GM19468 (cell line): ENCODE measurements around the gene HDAC1.
A peak's percentile ranks its signal among the peaks of the same experiment; 100 is the strongest.
"Not testable (repeated sequence)": the region's sequence is repeated elsewhere in the genome, so short reads cannot be mapped to it uniquely, and the experiment has no call there.

ENCODE experiments used
- ATAC-seq: cut with Tn5 transposase; IDR thresholded peaks from one replicate; pipeline ENCODE4 v1.9.1; 2021; ENCODE audit warnings: mild to moderate bottlenecking, moderate library complexity, moderate number of reproducible peaks; ENCODE audit not compliant: unreplicated experiment; ENCODE audit errors: extremely low read depth

Gene HDAC1

DNA sequence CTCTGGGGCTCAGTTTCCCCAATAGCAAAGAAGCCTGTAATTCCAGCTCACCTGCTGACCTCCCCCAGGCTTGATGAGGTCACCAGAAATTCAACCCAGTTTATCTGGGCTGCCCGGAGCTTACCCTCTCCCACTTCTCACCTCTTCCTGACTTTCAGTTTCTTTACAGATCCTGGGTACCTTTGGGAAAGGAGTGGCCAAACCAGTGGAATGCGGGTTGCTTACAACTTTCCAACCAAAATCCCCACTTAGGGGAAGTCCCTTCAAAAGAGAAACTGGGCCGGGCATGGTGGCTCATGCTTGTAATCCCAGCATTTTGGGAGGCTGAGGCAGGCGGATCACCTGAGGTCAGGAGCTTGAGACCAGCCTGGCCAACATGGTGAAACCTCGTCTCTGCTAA, 50.1 kb downstream of the HDAC1 start:
- ATAC-seq: no peak

DNA sequence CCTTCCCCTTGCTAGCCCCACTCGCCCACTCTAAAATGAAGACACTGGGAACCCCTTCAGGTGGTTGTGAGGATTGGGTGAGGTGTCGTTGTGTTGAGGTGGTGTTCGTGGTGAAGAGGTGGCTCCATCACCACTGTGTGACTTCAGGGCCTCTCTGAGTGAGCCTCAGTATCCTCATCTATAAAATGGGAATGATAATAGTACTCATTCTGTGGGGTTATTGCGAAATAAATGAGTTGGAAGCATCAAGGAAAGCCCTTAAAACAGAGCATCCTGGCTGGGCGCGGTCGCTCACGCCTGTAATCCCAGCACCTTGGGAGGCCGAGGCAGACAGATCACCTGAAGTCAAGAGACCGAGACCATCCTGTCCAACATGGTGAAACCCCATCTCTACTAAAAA, 50.8 kb downstream of the HDAC1 start:
- no peak for ATAC-seq

DNA sequence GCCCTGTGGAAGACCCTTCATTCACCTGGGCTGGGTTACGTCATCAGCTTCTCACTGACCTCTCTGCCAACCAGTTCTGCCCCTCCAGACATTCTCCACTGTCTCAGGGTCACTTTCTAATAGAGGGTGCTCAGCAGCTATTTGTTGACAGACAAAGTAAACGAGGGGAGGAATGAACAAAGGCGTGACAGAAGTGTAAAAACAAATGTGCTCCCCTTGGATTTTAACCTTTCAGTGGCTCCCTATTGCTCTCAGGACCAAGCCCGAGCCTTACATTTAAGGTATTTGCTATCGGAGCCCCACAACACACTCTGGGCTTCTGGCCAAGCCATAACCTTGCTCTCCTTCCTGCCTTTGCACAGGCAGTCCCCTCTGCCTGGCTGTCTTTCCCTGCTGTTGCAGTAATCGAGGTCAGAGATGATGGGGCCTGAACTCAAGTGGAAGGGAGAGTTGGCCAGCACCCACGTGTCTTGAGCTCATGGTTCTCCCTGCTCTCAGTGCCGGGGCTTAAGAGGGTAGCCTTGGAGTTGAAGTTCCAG, 53.5 kb downstream of the HDAC1 start:
- ATAC-seq: no peak

DNA sequence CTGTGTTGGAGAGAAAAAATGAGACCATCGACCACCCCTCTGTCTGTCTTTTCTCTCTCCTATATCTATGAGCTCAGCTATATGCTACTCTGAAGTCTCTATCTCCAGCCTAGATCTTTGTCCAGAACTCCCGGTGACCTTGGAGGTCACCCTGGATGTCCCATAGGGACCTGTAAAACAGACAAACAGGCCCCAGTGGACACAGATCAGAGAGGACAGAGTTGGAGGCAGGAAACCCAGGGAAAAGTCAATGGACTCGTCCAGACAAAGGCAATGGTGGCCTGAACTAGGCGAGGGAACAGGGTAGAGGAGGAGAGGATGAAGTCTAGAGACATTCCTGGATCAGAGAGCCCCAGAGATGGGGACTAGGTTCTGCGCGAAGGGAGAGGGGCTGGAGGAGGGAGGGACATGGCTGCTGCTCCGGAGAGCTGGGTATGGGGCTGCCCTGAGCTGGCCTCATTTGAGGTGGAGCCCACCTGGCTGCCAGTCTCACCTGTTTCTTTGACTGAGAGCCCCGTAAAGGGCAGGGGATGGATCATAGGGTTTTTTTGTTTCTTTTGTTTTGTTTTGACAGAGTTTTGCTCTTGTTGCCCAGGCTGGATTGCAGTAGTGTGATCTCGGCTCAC, 54.8 kb downstream of the HDAC1 start:
- ATAC-seq: no peak

DNA sequence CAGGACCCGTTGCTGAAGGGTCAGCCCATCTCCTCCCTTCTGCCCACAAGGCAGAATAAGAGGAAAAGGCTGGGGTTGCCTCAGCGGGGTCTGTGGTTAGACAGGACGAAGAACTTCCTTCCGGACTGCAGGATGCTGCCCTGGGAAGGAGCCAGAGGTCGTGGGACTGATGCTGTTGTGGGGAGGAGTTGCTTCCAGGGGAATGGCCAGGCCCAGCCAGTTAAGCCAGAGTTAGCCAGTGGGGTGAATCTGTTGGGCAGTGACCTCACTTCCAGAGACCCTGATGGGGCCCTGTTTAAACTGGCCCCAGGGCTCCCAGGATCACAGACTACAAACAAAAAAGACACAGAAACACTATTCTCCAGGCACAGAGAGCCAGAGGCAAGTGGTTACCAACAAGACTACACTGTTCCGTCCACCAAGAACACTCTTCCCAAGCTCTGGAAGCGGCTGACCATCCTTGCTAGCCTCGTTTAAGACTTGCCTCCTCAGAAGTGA, 57.4 kb downstream of the HDAC1 start:
- no peak for ATAC-seq

DNA sequence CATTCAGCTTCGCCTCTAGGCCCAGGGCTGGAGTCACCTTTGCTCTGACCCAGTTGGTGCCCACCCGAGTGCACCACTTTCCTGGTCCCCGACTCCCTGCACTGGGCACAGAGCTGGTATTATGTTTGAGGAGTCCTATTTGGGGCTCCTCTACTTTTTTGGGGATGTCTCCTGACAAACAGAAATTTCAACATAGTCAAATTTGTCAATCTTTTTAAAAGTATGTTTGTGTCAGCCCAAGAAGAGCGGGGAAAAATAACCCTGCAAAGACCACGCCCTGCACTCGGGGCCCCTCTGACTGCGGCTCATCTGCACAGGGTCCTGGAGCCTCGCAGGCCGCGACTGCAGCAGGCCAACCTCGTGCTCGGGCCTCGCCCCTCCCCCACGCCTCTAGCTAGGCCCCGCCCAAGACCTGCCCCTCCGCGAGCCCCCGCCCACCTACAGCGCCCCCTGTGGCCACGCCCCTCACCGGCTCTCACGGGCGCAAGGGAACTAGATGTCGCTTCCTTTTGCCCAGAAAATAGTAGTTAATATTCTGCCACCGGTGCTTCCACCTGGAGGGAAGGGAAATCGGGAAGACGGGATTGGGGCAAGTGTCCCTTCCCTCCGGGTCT, 59.0 kb downstream of the HDAC1 start:
- no peak for ATAC-seq

DNA sequence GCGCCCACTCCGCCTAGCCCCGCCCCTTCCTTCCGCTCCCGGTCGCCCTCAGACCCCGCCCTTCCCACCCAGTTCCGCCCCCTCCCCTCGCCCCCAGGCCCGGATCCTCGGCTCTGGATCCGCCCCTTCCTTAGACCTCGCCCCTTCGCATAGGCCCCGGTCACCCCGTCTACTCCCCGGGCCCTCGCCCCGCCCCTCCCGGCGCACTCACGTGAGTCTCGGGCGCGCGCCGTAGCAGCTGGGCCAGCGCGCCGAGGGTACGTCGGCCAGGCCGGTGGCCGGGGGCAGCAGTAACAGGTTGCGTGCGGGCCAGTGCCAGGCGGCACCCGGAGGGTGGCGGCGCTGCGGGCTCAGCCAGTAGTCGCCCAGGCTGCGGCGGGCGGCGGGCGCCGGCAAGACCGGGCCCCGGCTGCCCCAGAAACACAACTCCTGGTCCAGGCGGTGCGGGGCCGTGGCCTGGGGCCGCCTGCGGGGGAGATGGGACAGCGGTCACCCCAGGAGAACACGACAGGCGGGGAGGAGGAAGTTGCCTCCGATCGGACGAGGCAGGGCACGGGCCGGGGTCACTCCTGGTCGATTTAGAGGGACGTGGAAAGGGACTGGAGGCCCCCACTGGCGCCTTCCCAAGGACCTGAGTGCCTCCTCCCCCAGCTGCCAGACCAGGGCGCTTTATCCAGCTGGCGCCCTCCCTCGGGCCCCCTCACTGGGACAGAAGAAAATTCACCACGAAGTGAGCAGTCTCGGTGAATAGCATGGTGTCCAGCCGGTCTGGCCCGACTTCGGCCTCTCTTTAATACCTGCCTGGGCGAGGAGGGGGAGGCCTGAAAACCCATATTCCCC, 59.7 kb downstream of the HDAC1 start:
- ATAC-seq: peak; percentile 61

DNA sequence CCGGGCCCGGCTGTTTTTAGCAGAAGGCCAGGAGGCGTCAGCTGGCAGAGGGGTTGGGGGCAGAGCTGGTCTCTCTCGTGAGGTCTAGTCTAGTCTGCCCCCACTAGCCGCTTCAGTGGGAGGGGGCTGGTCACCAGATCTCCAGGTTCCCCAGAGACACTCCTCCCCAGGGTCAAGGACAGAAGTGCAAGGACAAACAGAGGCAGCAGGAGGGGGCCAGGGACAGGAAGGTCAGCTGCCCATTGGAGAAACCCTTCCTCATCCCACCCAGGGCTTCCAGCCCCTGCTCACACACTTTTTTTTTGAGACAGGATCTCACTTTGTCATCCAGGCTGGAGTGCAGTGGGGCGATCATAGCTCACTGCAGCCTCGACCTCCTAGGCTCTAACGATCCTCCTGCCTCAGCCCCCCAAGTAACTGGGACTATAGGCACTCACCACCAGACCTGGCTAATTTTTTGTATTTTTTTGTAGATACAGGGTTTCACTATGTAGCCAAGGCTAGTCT, 60.4 kb downstream of the HDAC1 start:
- no peak for ATAC-seq

DNA sequence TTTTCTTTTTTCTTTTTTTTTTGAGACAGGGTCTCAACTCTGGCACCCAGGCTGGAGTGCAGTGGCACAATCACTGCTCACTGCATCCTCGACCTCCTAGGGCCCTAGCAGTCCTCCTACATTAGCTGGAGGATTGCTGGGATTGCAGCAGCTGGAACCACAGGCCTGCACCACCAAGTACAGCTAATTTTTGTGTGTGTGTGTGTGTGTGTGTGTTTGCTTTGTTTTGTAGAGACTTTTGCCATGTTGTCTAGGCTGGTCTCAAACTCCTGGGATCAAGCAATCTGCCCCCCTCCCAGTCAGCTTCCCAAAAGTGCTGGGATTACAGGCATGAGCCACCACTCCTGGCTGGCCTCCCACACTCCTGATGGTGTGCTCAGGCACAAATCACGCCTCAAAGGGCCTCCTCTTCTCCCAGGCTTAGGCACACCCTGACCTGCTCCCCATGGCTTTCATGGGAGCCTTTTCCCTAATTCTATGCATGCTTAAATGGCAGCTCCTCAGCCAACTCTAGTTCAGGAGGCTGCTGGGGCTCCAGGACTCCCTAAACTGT, 61.0 kb downstream of the HDAC1 start:
- ATAC-seq: no peak

DNA sequence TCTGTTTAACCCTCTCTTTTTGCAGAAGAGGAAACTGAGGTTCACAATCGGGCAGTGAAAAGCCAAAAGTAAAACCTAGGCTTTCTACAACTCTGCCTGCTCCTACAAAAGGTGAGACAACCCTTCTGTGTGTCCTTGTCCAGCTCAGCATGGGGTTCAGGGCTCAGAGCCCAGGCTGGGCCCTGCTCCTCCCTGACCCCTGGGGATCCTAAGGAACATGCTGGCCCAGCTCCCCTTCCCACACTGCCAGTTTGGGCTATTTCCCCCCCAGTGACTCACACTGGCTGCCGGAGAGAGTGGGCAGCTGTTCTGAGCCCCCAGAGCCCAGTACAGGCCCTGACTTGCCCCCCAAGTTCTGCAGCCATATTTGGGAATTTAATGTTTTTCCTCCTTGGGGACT, 61.5 kb downstream of the HDAC1 start:
- no peak for ATAC-seq

DNA sequence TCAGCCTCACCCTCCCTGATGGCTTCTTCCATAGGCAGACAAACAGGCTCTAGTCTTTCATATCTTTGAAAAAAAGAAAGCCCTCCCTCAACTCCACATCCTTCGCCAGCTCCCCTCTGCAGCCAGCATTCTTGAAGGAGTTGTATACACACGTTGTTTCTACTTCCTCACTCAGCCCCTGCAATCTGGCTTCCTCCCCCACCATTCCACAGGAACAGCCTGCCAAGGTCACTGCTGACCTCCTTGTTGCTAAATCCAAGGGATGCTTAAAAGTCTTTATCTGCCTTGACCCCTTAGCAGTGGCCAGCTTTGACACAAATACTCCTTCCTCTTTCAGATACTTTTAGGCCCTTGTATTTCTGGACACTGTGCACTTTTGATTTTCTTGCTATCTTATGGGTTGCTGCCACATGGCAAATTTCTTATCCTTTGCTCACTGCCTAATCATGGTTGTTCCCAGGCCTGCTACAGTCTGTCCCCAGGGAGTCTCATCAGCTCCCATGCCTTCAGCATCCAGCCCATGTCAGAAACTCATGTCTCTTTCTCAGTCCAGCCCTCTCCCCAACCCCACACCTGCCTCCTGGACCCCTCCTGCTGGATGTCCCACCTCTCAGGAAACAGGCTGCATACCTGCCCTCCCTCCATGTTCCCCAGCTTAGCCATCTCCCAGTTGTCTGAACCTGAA, 62.1 kb downstream of the HDAC1 start:
- ATAC-seq: no peak

DNA sequence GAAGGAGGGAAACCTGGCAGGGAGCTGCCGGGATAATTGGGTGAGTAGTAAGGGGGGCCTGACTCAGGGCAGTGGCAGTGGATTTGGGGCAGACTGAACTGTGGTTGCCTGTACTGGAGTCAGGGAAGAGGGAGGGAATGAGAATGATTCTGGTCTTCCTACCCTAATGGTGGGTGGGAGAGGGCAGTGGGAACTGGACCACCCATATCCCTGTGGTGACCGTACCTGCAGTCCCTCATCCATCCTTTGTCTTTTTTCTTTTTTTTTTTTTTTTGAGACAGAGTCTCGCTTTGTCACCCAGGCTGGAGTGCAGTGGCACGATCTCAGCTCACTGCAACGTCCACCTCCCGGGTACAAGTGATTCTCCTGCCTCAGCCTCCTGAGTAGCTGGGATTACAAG, 63.9 kb downstream of the HDAC1 start:
- not testable (repeated sequence) for ATAC-seq

DNA sequence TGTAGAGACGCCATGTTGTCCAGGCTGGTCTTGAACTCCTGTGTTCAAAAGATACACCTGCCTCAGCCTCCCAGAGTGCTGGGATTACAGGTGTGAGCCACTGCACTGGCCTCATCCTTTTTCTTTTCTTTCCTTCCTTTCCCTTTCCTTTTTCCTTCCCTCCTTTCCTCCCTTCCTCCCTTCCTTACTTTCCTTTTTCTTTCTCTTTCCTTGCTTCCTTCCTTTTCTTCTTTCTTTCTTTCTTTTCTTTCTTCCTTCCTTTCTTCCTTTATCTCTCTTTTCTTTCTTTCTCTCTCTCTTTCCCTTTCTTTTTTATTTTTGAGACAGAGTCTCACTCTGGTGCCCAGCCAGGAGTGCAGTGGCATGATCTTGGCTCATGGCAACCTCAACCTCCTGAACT, 64.6 kb downstream of the HDAC1 start:
- no peak for ATAC-seq

DNA sequence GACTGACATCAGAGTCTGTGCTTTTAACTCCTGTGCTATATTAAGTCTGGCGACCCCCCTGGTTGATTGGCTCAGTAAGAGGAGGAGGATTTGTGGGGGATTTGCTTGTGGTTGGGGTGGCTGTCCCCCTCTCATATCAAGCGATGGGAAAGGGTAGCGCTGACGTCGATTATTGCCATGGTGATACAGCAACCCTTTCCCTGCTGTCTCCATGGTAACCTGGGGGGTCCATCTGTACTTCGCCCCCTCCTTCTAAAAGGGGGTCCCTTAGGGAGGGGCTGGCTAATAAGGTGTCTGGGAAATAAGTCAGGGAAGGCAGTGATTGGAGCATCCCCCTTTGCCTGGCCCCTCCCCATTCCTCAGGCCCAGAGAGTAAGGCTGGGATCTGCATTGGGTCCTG, 65.7 kb downstream of the HDAC1 start:
- no peak for ATAC-seq

DNA sequence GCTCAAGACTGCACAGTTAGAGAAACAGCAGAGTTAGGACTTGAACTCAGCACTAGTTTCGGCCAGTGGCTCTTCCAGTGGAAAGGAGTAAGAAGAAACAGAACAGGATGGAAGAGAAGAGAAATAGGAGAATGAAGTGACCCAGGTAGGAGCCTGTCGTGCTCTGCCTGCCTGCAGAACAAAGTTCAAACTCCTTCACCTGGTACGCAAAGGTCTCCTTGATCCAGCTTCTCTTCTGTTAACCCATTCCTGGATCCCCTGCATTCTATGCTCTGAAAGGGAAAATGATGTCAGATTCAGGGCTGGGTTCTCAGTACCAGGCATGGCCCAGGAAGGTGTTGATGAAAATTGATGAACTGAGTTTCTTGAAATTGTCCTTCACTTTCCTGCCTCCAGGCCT, 66.6 kb downstream of the HDAC1 start:
- ATAC-seq: no peak

DNA sequence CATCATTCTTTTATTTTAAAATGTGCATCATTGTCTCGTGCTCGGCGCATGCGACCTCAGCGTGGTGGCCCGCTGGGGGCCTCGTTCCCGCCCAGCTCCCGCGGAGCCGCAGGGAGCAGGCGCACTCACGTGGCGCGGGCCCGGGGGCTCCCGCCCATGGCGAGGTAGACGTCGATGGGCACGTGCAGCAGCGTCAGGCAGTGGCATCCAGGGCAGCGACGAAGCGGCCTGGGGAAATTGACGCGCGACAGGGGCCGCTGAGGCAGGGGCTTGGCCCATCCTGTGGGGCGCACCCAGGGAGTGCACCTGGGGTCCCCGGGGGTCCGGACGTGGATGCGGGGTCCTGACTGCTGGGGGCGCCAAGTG, 69.4 kb downstream of the HDAC1 start:
- no peak for ATAC-seq

DNA sequence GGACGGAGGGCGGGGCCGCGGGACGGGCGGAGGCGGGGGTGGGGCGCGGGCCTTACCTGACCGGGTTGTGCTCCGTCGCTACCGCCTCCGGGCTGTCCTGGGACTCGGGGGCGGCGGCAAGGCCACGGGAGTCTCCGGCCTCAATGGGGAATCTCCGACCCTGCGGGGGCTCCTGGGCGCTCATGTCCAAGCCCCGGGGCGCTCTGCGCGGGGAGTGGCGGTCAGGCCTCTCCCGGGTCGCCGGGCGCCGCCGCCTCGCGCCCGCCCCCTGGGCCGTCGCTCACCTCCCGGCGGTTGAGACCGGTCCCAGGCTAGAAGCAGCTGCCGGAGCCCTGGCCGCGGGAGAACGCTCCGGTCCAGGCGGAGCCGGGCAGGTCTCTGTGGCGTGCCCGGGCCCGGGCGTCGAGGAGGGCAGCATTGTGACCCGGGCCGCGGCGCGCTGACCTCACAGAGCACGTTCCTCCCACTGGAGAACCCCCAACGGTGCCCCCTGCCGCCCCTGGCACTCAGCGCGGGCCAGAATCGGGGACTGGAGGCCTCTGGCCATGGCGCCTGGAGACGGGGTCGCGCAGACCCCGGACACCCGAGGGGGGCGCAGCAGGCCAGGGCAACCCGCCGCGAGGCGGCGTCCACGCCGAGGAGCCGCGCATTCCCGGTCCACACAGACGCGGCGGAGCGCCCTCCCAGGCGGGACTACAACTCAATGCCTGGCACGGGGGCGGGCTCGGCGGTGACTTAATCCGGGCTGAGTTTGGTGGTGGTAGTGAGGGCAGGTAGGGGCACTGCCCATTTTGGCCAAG, 70.0 kb downstream of the HDAC1 start:
- ATAC-seq: no peak

DNA sequence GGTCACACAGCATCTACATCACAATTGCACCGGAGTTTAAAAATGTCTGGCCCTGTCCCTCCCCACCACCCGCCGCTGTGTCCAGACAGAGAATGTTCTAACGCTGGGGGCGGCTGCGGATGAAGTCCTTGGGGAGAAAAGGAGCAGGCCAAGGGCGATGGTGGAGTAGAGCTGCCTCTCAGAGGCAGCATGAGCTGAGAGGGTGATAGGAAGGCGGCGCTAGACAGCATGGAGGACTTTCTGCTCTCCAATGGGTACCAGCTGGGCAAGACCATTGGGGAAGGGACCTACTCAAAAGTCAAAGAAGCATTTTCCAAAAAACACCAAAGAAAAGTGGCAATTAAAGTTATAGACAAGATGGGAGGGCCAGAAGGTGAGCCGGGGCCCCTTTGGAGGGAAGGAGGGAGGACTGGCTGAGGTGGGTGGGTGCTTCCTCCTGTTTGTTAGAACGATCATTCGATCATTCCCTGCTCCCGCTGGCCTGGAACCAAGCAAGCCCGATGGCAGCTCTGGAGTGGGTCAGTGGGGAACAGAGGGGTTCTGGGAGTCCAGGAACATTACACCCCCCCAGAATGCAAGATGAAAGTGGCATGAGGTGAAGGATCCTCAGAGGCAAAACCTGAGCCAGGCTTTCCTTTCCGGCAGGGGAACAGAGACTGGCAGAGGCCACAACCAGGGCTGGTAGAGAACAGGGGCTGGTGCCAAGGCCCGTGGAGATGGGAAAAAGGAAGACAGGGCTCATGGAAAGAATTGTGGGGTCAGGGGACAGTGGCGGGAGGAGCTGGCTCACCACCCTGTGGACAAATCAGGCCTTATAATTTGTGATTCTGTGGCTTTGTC, 70.8 kb downstream of the HDAC1 start, which contains the start of the genes FAM229A and TSSK3:
Gene FAM229A, minus strand, starts transcription at position 12 of the 840 bp plus-strand sequence. CDS start 394 bp downstream, outside the sequence.
Gene TSSK3, plus strand, starts transcription at position 66 of the 840 bp plus-strand sequence. Its CDS starts 163 bp downstream, at position 229.
- no peak for ATAC-seq
